ENCODE data around the gene OSTM1. TPM values are rescaled to one million over a fixed set of nuclear protein-coding genes. Genes with fewer than 3 reads are reported as not detected.
"Not testable (repeated sequence)": the region's sequence is repeated elsewhere in the genome, so short reads cannot be mapped to it uniquely, and the experiment has no call there.

The OSTM1 gene
- total RNA-seq, 1 donor from 2014 or later = 20.4 TPM

DNA sequence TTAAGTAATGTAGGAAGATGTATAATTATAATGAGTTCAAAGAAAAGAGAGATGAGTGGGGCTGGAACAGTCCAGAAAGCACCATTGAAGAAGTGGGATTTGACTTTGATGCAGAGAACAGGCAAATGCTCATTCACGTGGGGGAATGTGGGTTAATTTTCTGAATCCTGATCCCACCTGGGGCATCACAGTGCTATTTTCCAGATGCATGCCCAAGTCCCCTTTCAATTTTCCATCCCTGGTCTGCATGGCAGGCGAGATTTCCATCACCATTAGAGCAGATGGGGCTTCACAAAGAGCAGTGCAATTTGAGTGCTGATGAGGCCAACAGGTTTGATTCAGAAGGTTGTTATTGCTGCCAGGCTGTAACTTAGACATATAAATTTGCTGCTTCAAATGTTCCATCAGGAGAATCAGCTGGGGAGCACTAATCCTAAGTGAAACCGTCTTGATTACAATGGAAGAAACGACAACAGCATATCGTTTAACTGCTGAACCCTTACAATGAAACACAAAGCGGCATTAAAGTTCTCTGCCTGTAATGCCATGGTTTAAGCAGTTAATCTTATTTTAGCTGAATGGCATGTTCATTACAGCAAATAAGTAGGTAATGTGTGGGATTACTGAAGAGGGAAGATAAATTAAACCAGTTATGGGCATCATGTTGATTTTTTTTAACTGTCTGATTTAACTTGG, 45.2 kb downstream of the OSTM1 start:
- no peak for DNase-seq (ENCODE audit: low read depth, low spot score)
- Mint-ChIP-seq H3K27ac (ENCODE audit: unreplicated experiment) (no peak overlapping the region), H3K9me3 (no peaks in the 10 kb centered on the region), H3K4me3 (no peak overlapping the region), H3K27me3 (ENCODE audit: low read depth) (no peaks in the 10 kb centered on the region), H3K4me1 (peaks cover 3% of the 10 kb centered on the region), H3K36me3 (ENCODE audit: low read depth) (peaks cover 6% of the 10 kb centered on the region)
- TF ChIP-seq, protein P1, sequence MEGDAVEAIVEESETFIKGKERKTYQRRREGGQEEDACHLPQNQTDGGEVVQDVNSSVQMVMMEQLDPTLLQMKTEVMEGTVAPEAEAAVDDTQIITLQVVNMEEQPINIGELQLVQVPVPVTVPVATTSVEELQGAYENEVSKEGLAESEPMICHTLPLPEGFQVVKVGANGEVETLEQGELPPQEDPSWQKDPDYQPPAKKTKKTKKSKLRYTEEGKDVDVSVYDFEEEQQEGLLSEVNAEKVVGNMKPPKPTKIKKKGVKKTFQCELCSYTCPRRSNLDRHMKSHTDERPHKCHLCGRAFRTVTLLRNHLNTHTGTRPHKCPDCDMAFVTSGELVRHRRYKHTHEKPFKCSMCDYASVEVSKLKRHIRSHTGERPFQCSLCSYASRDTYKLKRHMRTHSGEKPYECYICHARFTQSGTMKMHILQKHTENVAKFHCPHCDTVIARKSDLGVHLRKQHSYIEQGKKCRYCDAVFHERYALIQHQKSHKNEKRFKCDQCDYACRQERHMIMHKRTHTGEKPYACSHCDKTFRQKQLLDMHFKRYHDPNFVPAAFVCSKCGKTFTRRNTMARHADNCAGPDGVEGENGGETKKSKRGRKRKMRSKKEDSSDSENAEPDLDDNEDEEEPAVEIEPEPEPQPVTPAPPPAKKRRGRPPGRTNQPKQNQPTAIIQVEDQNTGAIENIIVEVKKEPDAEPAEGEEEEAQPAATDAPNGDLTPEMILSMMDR (conservative IDR thresholded peaks at IDR 0.05) = no peak

DNA sequence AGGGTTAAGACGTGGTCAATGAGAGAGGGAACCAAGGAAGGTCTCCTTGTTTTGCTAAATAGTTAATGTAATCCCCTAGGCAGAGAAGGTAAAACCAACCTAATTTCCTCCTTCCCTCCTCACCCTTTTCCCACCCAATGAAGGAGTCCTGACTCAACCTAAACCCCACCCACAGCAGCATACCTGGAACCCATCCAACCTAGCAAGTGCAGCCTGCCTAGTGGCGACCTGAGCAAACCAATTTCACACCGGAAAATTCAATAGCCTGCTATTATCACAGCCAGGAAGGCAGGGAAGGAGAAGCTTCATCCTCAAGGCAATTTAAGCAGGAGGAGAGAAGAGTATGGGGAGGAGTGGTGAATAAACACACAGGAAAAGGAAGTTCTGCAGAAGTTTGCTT, 46.9 kb downstream of the OSTM1 start:
- no peak overlapping the region for H3K27ac Mint-ChIP-seq (ENCODE audit: unreplicated experiment)
- no peaks in the 10 kb centered on the region for H3K27me3 Mint-ChIP-seq (ENCODE audit: low read depth)
- DNase-seq (ENCODE audit: low read depth, low spot score) = no peak
- peaks cover 4% of the 10 kb centered on the region for H3K36me3 Mint-ChIP-seq (ENCODE audit: low read depth)
- H3K4me3 Mint-ChIP-seq = no peak overlapping the region
- TF ChIP-seq, protein P1 (conservative IDR thresholded peaks at IDR 0.05) = no peak
- peaks cover 3% of the 10 kb centered on the region for H3K4me1 Mint-ChIP-seq
- no peaks in the 10 kb centered on the region for H3K9me3 Mint-ChIP-seq

- TF ChIP-seq, protein P1 (conservative IDR thresholded peaks at IDR 0.05) = no peak
- Mint-ChIP-seq H3K36me3 (ENCODE audit: low read depth) (peaks cover 4% of the 10 kb centered on the region), H3K27me3 (ENCODE audit: low read depth) (no peaks in the 10 kb centered on the region), H3K27ac (ENCODE audit: unreplicated experiment) (no peak overlapping the region), H3K4me1 (peaks cover 3% of the 10 kb centered on the region), H3K4me3 (no peak overlapping the region), H3K9me3 (no peaks in the 10 kb centered on the region)
- no peak for DNase-seq (ENCODE audit: low read depth, low spot score)
Observed at GRCh38 chr6:108027056-108027455, 47.5 kb downstream of the OSTM1 start.

GRCh38 chr6:108024427-108025073, 50.0 kb downstream of the OSTM1 start:
- Mint-ChIP-seq H3K27ac (ENCODE audit: unreplicated experiment) (no peak overlapping the region), H3K36me3 (ENCODE audit: low read depth) (peaks cover 4% of the 10 kb centered on the region), H3K27me3 (ENCODE audit: low read depth) (no peaks in the 10 kb centered on the region), H3K4me1 (no peaks in the 10 kb centered on the region), H3K4me3 (no peak overlapping the region), H3K9me3 (no peaks in the 10 kb centered on the region)
- TF ChIP-seq, protein P1 (conservative IDR thresholded peaks at IDR 0.05) = no peak
- no peak for DNase-seq (ENCODE audit: low read depth, low spot score)

DNA sequence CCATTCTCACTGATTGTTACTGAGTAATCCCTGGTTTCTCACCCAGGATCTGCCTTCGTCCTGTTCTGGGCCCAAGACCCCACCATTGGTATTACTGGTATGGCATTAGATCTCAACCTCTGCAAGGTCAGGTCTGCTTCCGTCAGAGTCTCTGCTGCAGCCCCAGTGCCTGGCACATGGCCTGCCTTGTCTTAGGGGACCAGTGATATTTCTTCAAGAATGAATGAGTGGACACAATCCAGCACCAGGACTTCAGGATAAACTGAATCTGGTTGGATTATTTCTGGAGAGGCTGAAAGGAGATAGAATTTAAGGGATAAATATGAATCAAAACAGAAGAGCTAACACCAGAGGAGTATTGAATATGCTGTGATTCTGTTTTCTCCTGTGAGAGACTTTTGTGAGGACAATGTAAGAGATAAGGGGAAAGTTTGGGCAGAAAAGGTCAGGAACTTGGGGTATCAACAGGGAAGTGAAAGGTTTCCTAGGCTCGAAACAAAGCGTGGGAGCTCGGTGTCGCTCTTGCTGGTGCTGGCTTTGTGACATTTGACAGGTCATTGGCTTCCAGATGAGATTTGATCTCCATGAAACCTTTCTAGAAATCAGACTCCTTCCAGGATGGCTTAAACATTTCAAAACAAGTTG, 53.9 kb downstream of the OSTM1 start:
- no peak for DNase-seq (ENCODE audit: low read depth, low spot score)
- peaks cover 2% of the 10 kb centered on the region for H3K36me3 Mint-ChIP-seq (ENCODE audit: low read depth)
- no peak overlapping the region for H3K4me3 Mint-ChIP-seq
- no peaks in the 10 kb centered on the region for H3K27me3 Mint-ChIP-seq (ENCODE audit: low read depth)
- no peaks in the 10 kb centered on the region for H3K4me1 Mint-ChIP-seq
- TF ChIP-seq, protein P1 (conservative IDR thresholded peaks at IDR 0.05) = no peak
- H3K27ac Mint-ChIP-seq (ENCODE audit: unreplicated experiment) = no peak overlapping the region
- peaks cover 6% of the 10 kb centered on the region for H3K9me3 Mint-ChIP-seq

- not testable (repeated sequence) for H3K4me1 Mint-ChIP-seq; H3K4me3 Mint-ChIP-seq; H3K36me3 Mint-ChIP-seq (ENCODE audit: low read depth); DNase-seq (ENCODE audit: low read depth, low spot score); H3K27ac Mint-ChIP-seq (ENCODE audit: unreplicated experiment); H3K27me3 Mint-ChIP-seq (ENCODE audit: low read depth)
- peaks cover 11% of the 10 kb centered on the region for H3K9me3 Mint-ChIP-seq
Observed at GRCh38 chr6:108016283-108016682, 58.3 kb downstream of the OSTM1 start.

All from neural crest cell (in vitro differentiated cells).